ENCODE data around the gene TUBB6.
A peak's percentile ranks its signal among the peaks of the same experiment; 100 is the strongest.

Gene TUBB6

GRCh38 chr18:12306752-12307700 lies 1.0 kb upstream of the TUBB6 start:
- TF ChIP-seq MYC (IDR thresholded peaks at IDR 0.05; ENCODE audit: low read depth, low read length) (no peak), POLR2A (IDR thresholded peaks at IDR 0.05; ENCODE audit: extremely low read depth, insufficient read length) (no peak), CTCF (IDR thresholded peaks at IDR 0.05; ENCODE audit: low read depth, low read length) (no peak)
- TF ChIP-seq, protein P1, sequence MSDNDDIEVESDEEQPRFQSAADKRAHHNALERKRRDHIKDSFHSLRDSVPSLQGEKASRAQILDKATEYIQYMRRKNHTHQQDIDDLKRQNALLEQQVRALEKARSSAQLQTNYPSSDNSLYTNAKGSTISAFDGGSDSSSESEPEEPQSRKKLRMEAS (IDR thresholded peaks at IDR 0.05; ENCODE audit: low read depth, low read length), result no peak
- peak; percentile 79 for DNase-seq (ENCODE audit: low read depth)
- peak overlapping the region; percentile 69 for H3K4me3 ChIP-seq (ENCODE audit: low read depth, low read length)

DNA sequence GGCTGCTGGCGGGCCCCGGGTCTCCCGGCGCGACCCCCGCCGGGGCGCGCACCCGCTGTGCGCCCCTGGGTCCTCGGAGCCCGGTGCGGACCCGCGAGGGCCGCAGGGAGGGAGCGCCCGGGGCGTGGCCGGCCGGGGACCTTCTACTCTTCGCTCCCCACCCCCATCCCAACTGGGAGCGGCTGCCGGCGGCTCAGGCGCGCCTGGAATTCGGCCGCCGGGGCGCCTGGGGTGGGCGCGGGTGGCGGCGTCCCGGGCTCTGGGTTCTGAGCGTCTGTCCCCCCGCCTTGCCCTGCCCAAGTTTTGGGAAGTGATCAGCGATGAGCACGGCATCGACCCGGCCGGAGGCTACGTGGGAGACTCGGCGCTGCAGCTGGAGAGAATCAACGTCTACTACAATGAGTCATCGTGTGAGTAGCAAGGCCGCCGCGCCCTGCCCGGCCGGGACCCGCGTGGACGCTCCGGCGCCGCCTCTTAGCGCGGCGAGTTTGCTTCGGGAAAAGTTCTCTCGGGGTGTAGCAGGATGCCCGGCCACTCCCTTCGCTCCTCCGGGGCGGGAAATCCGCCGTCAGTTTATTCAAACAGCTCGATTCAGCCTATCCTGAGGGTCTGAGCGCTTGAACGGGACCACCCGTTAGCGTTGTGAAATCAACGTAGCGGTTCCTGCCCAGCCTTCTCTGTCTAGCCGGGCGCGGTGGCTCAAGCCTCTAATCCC lies 502 bp downstream of the TUBB6 start:
- peak; percentile 86 for DNase-seq (ENCODE audit: low read depth)
- H3K4me3 ChIP-seq (ENCODE audit: low read depth, low read length), result peak overlapping the region; percentile 81
- TF ChIP-seq CTCF (IDR thresholded peaks at IDR 0.05; ENCODE audit: low read depth, low read length), result no peak
- TF ChIP-seq, protein P1 (IDR thresholded peaks at IDR 0.05; ENCODE audit: low read depth, low read length), result peak; percentile 23; the same call in 1 of the 2 replicates

- TF ChIP-seq POLR2A (IDR thresholded peaks at IDR 0.05; ENCODE audit: extremely low read depth, insufficient read length) (no peak), MYC (IDR thresholded peaks at IDR 0.05; ENCODE audit: low read depth, low read length) (no peak), CTCF (IDR thresholded peaks at IDR 0.05; ENCODE audit: low read depth, low read length) (no peak)
- TF ChIP-seq, protein P1 (IDR thresholded peaks at IDR 0.05; ENCODE audit: low read depth, low read length), result no peak
- peak overlapping the region; percentile 81 for H3K4me3 ChIP-seq (ENCODE audit: low read depth, low read length)
- DNase-seq (ENCODE audit: low read depth), result no peak
Observed at GRCh38 chr18:12309683-12310198, 1.7 kb downstream of the TUBB6 start.

DNA sequence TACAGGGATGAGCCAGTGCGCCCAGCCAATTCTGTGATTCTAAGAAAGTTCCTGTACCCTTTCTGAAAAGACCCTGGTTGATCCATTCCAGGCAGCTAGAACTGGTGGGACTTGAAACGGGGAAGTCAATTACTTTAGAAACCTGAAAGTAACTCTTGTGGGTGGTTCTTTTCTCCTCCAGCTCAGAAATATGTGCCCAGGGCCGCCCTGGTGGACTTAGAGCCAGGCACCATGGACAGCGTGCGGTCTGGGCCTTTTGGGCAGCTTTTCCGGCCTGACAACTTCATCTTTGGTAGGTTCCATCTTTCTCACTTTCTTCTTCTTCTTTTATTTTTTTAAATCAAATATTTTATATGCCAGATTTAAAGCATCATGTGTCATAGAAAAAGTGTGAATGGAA lies 2.7 kb downstream of the TUBB6 start:
- no peak overlapping the region for H3K4me3 ChIP-seq (ENCODE audit: low read depth, low read length)

More for the DNA sequence above, 2.7 kb downstream of the TUBB6 start:
- no peak for DNase-seq (ENCODE audit: low read depth)
- no peak for TF ChIP-seq CTCF (IDR thresholded peaks at IDR 0.05; ENCODE audit: low read depth, low read length)
- TF ChIP-seq POLR2A (IDR thresholded peaks at IDR 0.05; ENCODE audit: extremely low read depth, insufficient read length), result no peak
- no peak for TF ChIP-seq MYC (IDR thresholded peaks at IDR 0.05; ENCODE audit: low read depth, low read length)
- TF ChIP-seq, protein P1 (IDR thresholded peaks at IDR 0.05; ENCODE audit: low read depth, low read length), result no peak
